ENCODE measurements around the gene ADGRG3.

ADGRG3 gene

GRCh38 chr16:57734925-57735754 is 67.0 kb downstream of the ADGRG3 start:
- Histone ChIP-seq H3K27ac (ENCODE audit: low read length) (peak overlapping the region; percentile 87), H3K4me1 (ENCODE audit: insufficient read depth, low read length) (peaks cover 40% of the 10 kb centered on the region), H3K9ac (ENCODE audit: low read depth, low read length) (peak overlapping the region; percentile 77), H4K20me1 (ENCODE audit: insufficient read depth, low read length) (0 out of 2 replicates have a peak, but pooled peaks cover 2% of the 10 kb centered on the region), H3K4me2 (ENCODE audit: insufficient read depth, low read length) (peak overlapping the region; percentile 88), H3K27me3 (ENCODE audit: insufficient read depth, low read length, poor library complexity) (no peaks in the 10 kb centered on the region), H3K36me3 (ENCODE audit: insufficient read depth, low read length) (peaks cover 32% of the 10 kb centered on the region), H3K9me3 (ENCODE audit: insufficient read depth, low read length, severe bottlenecking) (peaks cover 2% of the 10 kb centered on the region), H2AFZ (ENCODE audit: low read depth, low read length) (peak overlapping the region; percentile 78), H3K79me2 (ENCODE audit: insufficient read depth, low read length) (peaks cover 44% of the 10 kb centered on the region), H3K4me3 (ENCODE audit: low read depth in 1 of 2, low read length in 2 of 2) (peak overlapping the region; percentile 74 to 80)
- ATAC-seq (ENCODE audit: insufficient read depth, low read depth) (peak; percentile 89), DNase-seq (peak; percentile 100)
- TF ChIP-seq, protein P1, sequence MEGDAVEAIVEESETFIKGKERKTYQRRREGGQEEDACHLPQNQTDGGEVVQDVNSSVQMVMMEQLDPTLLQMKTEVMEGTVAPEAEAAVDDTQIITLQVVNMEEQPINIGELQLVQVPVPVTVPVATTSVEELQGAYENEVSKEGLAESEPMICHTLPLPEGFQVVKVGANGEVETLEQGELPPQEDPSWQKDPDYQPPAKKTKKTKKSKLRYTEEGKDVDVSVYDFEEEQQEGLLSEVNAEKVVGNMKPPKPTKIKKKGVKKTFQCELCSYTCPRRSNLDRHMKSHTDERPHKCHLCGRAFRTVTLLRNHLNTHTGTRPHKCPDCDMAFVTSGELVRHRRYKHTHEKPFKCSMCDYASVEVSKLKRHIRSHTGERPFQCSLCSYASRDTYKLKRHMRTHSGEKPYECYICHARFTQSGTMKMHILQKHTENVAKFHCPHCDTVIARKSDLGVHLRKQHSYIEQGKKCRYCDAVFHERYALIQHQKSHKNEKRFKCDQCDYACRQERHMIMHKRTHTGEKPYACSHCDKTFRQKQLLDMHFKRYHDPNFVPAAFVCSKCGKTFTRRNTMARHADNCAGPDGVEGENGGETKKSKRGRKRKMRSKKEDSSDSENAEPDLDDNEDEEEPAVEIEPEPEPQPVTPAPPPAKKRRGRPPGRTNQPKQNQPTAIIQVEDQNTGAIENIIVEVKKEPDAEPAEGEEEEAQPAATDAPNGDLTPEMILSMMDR (IDR thresholded peaks at IDR 0.05; ENCODE audit: borderline replicate concordance, extremely low read depth, low read length, poor library complexity, severe bottlenecking) = no peak
- no peak for TF ChIP-seq EZH2 (IDR thresholded peaks at IDR 0.05; ENCODE audit: borderline replicate concordance, low read depth, low read length, severe bottlenecking)

GRCh38 chr16:57735755-57736418 is 67.8 kb downstream of the ADGRG3 start, which contains the start of gene KATNB1:
Gene KATNB1 (plus strand): TSS chr16:57735770. CDS start chr16:57737244, 1,474 bp downstream.
- Histone ChIP-seq H3K4me3 (ENCODE audit: low read depth in 1 of 2, low read length in 2 of 2) (peak within 1 kb of the TSS; percentile 74 to 80), H4K20me1 (ENCODE audit: insufficient read depth, low read length) (peaks cover 6% of the 10 kb centered on the region; the same call in 1 of the 2 replicates), H3K9me3 (ENCODE audit: insufficient read depth, low read length, severe bottlenecking) (peaks cover 2% of the 10 kb centered on the region), H2AFZ (ENCODE audit: low read depth, low read length) (peak within 1 kb of the TSS; percentile 78), H3K9ac (ENCODE audit: low read depth, low read length) (peak within 1 kb of the TSS; percentile 77), H3K27ac (ENCODE audit: low read length) (peak within 1 kb of the TSS; percentile 87), H3K27me3 (ENCODE audit: insufficient read depth, low read length, poor library complexity) (no peaks in the 10 kb centered on the region), H3K4me1 (ENCODE audit: insufficient read depth, low read length) (peaks cover 40% of the 10 kb centered on the region), H3K4me2 (ENCODE audit: insufficient read depth, low read length) (peak within 1 kb of the TSS; percentile 88), H3K36me3 (ENCODE audit: insufficient read depth, low read length) (peaks cover 38% of the 10 kb centered on the region), H3K79me2 (ENCODE audit: insufficient read depth, low read length) (peaks cover 45% of the 10 kb centered on the region)
- ATAC-seq (ENCODE audit: insufficient read depth, low read depth) (no peak), DNase-seq (no peak)
- TF ChIP-seq, protein P1 (IDR thresholded peaks at IDR 0.05; ENCODE audit: borderline replicate concordance, extremely low read depth, low read length, poor library complexity, severe bottlenecking) = no peak
- no peak for TF ChIP-seq EZH2 (IDR thresholded peaks at IDR 0.05; ENCODE audit: borderline replicate concordance, low read depth, low read length, severe bottlenecking)

GRCh38 chr16:57736419-57737351 is 68.6 kb downstream of the ADGRG3 start:
- peak overlapping the region; percentile 74 to 80; a peak in 3 of 4 replicates for H3K4me3 ChIP-seq (ENCODE audit: low read depth in 1 of 2, low read length in 2 of 2)
- H2AFZ ChIP-seq (ENCODE audit: low read depth, low read length) = peak overlapping the region; percentile 65
- peaks cover 40% of the 10 kb centered on the region for H3K4me1 ChIP-seq (ENCODE audit: insufficient read depth, low read length)
- H3K9me3 ChIP-seq (ENCODE audit: insufficient read depth, low read length, severe bottlenecking) = peaks cover 2% of the 10 kb centered on the region
- peak overlapping the region; percentile 68 for H3K9ac ChIP-seq (ENCODE audit: low read depth, low read length)
- no peaks in the 10 kb centered on the region for H3K27me3 ChIP-seq (ENCODE audit: insufficient read depth, low read length, poor library complexity)
- DNase-seq = peak; percentile 54
- TF ChIP-seq EZH2 (IDR thresholded peaks at IDR 0.05; ENCODE audit: borderline replicate concordance, low read depth, low read length, severe bottlenecking) = no peak
- TF ChIP-seq, protein P1 (IDR thresholded peaks at IDR 0.05; ENCODE audit: borderline replicate concordance, extremely low read depth, low read length, poor library complexity, severe bottlenecking) = peak; percentile 42
- peak overlapping the region; percentile 71 for H3K27ac ChIP-seq (ENCODE audit: low read length)
- peaks cover 45% of the 10 kb centered on the region for H3K79me2 ChIP-seq (ENCODE audit: insufficient read depth, low read length)
- peaks cover 12% of the 10 kb centered on the region for H4K20me1 ChIP-seq (ENCODE audit: insufficient read depth, low read length)
- ATAC-seq (ENCODE audit: insufficient read depth, low read depth) = no peak
- H3K36me3 ChIP-seq (ENCODE audit: insufficient read depth, low read length) = peaks cover 46% of the 10 kb centered on the region
- H3K4me2 ChIP-seq (ENCODE audit: insufficient read depth, low read length) = peak overlapping the region; percentile 88
